HL-60/S4 (cell line): ENCODE measurements around the gene ALG8.
"Not testable (repeated sequence)": the region's sequence is repeated elsewhere in the genome, so short reads cannot be mapped to it uniquely, and the experiment has no call there.

Source experiments
- in situ Hi-C: fragments of 300-500 bp; cut with MboI; formaldehyde crosslinking; loops from 2 replicates; pipeline ENCODE4 v1.14.3; 2022; ENCODE audit warnings: low sequenced_read_pairs

Gene ALG8

DNA sequence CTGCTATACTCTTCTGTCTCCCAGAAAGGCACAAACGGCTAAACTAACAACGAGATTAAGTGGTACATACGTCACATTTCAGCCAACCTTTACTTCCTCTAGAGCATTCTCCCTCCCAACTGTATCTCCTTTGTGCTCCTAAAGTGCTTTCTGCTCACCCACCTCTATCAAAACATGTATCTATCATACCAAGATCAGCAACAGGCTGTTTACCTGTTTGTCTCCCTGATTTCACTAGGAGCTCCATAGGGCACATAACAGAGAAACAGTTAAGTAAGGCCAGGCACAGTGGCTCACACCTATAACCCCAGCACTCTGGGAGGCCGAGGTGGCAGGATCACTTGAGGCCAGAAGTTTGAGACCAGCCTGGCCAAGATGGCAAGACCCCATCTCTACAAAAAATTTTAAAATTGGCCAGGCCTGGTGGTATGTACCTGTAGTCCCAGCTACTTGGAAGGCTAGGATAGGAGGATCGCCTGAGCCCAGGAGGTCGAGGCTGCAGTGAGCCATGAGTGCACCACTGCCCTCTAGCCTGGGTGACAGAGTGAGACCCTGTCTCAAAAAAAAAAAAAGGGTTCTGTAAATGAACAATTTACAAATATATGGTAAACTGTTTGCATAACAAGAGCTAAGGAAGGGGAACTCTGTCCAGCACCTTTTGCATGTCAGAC lies 62.6 kb downstream of the ALG8 start:
- in situ Hi-C loops = no loop called here

- in situ Hi-C loops = no loop called here
Observed at GRCh38 chr11:78074756-78075155, 64.7 kb downstream of the ALG8 start.

DNA sequence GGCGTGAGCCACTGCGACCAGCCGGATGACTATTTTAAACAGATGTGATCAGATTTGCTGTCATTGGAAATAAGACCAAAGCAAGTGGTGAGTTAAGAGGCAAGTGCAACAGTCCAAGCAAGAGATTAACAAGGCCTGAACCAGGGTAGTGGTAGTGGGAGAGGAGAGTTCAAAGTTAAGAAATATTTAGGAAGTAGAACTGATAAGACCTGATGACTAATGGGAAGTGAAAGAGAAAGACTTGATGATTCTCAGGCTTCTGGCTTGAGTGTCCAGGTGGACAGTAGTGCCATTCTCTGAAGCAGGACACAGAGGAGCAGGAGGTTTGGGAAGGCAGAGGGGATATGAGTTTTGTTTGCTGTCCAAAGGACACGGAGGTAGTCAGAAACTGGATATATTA lies 67.0 kb downstream of the ALG8 start:
- in situ Hi-C loops = no loop called here

DNA sequence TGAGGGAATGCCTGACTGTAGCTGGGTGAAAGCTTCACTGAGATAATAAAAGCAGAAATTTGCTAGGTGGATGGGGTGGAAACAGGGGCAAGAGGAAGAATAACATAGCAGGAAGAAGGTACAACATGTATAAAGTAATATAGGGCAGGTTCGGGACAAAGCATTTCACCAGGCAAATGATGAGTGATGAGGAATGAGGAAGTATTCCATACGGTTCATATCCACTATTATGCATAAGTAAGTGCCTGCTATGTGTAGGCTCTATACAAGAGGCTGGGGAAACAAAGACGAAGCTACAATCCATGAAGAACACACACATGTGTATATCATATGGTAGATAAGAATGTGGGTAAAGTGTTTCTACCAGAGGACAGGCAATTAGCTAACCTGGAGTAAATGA lies 67.7 kb downstream of the ALG8 start:
- in situ Hi-C loops = no loop called here

DNA sequence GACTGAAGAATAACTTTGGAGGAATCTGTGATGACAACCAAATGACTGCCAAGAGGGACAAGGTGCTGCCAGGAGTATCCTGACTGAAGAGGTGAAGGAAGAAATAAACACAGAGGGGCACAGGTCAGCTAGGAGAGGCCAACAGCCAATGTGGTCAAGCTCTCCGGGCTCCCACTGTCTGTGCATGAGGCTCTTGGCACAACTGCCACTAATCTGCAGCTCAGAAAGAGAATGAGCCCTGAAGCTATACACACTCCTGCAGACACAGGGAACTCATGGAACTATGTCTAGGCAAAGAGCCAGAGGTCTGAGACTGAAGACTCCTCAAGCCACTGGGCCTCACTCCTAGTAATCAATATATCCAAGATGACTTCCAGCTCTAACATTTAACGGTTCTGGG lies 68.8 kb downstream of the ALG8 start:
- in situ Hi-C loops = no loop called here

- in situ Hi-C loops = no loop called here
Observed at GRCh38 chr11:78069465-78069864, 70.0 kb downstream of the ALG8 start.

GRCh38 chr11:78067704-78068103 lies 71.7 kb downstream of the ALG8 start:
- in situ Hi-C loops = no loop called here

DNA sequence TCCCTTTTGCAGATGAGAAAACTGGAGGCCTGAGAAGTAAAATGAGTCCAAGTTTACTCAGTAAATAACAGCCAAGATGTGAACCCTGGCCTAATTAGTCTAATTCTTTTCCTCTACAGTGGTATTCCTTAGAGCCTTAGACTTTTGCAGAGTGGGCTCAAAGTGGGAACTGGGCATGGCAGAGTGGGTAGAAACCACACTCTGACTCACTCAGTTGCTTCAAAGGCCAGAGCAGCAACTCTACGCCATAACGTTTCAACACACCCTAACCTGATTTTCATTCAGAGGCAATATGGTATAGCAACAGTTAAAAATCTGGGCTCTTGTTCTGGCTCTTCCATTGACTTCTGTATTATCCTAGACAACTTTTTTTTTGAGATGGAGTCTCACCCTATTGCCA lies 73.0 kb downstream of the ALG8 start:
- in situ Hi-C loops = no loop called here

- in situ Hi-C loops = no loop called here
Observed at GRCh38 chr11:78065203-78065602, 74.2 kb downstream of the ALG8 start.

GRCh38 chr11:78063440-78064181 lies 75.8 kb downstream of the ALG8 start, which contains the start of gene THRSP:
Gene THRSP (plus strand): TSS chr11:78063861. CDS start chr11:78063882, 21 bp downstream.
- in situ Hi-C loops = no loop called here

DNA sequence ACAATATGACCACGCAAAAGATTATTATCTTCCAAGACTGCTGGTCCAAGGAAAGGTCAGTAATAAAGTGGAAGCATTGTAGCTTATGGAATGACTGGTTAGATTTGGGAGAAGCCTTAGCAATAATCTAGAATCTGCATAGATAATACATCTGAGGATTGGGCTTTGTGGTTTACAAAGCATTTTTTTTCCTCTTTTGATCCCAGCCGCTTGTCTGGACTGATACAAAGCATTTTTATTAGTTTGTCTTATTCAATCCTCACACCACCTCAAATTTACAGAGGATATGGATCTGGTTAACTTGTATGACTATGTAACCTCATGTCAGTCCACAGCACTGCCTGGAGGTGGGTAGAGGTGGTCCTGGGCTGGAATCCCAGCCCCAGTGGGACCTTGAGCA lies 76.8 kb downstream of the ALG8 start:
- in situ Hi-C loops = no loop called here

- in situ Hi-C loops = no loop called here
Observed at GRCh38 chr11:78061921-78062311, 77.5 kb downstream of the ALG8 start.

DNA sequence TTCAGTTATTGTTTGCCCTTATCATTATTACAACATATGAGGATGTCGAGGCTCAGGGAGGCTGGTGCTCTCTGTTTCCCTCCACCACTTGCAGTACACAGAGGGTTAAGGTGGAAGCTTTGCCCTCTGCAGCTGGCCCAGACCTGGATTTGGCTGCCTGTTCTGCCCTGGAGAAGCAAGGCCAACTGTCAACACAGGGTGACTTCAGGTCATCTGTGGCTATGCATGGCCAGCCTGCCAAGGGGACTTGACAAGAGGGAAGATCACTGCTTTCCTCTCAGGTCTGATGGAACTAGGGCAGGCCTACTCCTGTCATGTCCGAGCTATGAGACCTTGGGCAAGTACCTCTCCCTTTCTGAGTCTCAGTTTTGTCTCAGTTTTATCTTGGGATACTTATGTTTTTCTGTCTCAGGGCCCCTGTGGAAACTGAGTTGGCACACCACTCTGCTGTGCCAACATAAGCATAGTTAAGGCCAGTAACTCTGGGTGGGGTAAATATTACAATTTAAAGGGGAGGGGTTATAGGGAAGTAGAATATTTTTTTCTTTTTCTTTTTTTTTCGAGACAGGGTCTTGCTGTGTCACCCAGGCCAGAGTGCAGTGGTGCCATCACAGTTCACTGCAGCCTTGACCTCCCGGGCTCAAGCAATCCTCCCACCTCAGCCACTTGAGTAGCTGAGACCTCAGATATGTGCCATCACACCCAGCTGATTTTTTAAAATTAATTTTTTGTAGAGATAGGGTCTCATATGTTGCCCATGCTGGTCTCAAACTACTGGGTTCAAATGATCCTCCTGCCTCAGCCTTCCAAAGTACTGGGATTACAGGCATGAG lies 78.1 kb downstream of the ALG8 start:
- in situ Hi-C loops = no loop called here

DNA sequence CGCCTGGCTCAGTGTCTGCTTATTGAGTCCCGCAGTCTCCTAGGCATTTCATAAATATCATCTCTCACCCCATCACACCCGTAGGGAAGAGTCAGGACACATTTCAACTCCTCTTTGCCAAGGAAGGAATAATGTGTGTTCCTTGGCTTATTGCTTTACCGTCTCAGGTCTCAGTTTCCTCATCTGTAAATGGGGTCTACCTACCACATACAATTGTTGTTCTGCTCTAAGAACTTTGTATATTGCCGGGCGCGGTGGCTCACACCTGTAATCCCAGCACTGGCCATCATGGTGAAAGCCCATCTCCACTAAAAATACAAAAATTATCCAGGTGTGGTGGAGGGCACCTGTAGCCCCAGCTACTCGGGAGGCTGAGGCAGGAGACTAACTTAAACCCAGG lies 78.9 kb downstream of the ALG8 start:
- in situ Hi-C loops = no loop called here

DNA sequence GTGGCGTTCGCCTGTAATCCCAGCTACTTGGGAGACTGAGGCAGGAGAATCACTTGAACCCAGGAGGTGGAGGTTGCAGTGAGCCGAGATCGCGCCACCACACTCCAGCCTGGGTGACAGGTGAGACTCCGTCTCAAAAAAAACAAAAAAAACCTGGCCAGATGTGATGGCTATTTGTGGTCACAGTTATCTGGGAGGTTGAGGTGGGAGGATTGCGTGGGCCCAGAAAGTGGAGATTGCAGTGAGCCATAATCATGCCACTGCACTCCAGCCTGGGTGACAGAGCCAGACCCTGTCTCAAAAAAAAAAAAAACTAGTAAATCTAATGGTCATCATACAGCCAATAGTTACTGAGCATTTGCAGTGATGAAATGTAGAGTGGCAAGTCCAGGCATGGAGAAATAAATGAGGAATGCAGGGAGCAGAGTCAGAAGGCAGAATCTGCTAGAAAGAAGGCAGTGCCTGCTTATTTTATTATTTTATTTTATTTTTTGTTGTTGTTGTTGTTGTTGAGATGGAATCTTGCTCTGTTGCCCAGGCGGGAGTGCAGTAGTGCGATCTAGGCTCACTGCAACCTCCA lies 79.6 kb downstream of the ALG8 start:
- in situ Hi-C loops = not testable (repeated sequence)

DNA sequence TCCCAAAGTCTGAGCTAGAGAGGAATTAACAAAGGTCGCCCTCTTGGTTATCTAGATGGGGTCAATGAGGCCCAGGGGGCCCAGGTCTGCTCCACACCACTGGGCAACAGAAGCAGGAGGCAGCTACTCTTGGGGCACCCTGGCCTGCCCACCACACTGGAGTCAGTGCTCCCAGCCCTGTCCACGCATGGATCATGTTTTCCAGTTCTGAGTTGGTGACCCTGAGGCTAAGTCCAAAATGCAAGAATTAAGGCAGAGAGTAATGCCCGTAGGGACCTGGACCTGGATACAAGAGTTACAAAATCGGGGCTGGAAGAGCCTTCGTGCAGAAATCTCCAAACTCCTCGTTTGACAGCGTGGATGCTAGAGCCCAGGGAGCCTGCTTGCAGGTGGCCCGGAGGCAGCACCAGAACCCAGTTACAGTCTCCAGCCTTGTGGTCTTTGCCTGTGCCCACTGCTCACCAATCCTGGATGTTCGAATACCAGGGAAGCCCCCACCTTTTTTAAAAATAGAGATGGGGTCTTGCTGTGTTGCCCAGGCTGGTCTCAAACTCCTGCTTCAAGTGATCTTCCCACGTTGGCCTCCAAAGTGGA lies 81.9 kb downstream of the ALG8 start:
- in situ Hi-C loops = no loop called here

GRCh38 chr11:78056093-78056492 lies 83.3 kb downstream of the ALG8 start:
- in situ Hi-C loops = no loop called here

DNA sequence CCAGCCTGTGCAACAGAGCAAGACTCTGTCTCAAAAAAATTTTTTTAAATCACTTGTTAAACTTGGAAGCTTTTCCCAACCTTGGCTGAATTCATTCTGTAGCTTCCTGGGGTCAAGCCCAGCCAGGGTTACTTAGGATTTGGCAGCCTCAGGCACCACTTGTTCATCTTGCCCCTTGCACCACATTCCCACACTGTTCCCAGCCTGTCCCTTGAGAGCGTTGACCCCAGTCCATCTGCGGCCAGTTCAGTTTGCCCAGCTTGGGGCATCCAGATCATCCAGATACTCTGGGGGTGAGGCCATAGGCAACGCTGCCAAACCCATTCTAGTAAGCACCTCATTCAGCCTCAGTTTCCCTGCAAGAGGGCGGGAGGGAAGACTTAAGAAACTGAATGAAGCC lies 84.5 kb downstream of the ALG8 start:
- in situ Hi-C loops = no loop called here

GRCh38 chr11:78050964-78051831 lies 88.2 kb downstream of the ALG8 start:
- in situ Hi-C loops = no loop called here
